CD14-positive monocyte (primary cell): Measurements from ENCODE around the gene CCR6. TPM values are rescaled to one million over a fixed set of nuclear protein-coding genes. Genes with fewer than 3 reads are reported as not detected.
A peak's percentile ranks its signal among the peaks of the same experiment; 100 is the strongest.

ENCODE experiments used
- DNase-seq, 3 donors: peaks; one replicate each; pipeline ENCODE4 v3.0.0-alpha.2; 2011 to 2022
- H2AFZ ChIP-seq: 2 replicates; pipeline ENCODE4 v1.6.0; 2012; ENCODE audit warnings: mild to moderate bottlenecking, low read depth, low read length, inconsistent platforms; ENCODE audit not compliant: insufficient read depth, poor library complexity, severe bottlenecking
- H3K27ac ChIP-seq, 2 donors: 1 replicate in 1 of 2; 2 replicates in 1 of 2; pipeline ENCODE4 v1.5.1; 2012 to 2013; ENCODE audit warnings: low read length in 2 of 2, control low read depth in 1 of 2, inconsistent platforms in 1 of 2, low read depth in 1 of 2, mild to moderate bottlenecking in 1 of 2
- H3K27me3 ChIP-seq, 2 donors: one replicate each; pipeline versions ENCODE4 v1.6.0 to v1.6.1; 2011 to 2013; ENCODE audit warnings: low read length in 2 of 2; ENCODE audit not compliant: control insufficient read depth in 2 of 2, insufficient read depth in 2 of 2
- H3K36me3 ChIP-seq, 2 donors: replicated peaks in 1 of 2; 1 replicate in 1 of 2; 2 replicates in 1 of 2; pipeline versions ENCODE4 v1.5.1 to v1.6.1; 2012 to 2013; ENCODE audit warnings: low read length in 2 of 2, control low read depth in 1 of 2, inconsistent platforms in 1 of 2, mild to moderate bottlenecking in 1 of 2; ENCODE audit not compliant: insufficient read depth in 2 of 2, control insufficient read depth in 1 of 2
- H3K4me1 ChIP-seq, 2 donors: 1 replicate in 1 of 2; 2 replicates in 1 of 2; pipeline versions ENCODE4 v1.5.1 to v1.6.1; 2012 to 2013; ENCODE audit warnings: low read length in 2 of 2, control low read depth in 1 of 2, inconsistent platforms in 1 of 2, mild to moderate bottlenecking in 1 of 2, moderate library complexity in 1 of 2; ENCODE audit not compliant: insufficient read depth in 2 of 2, control insufficient read depth in 1 of 2
- H3K4me2 ChIP-seq: replicated peaks from 2 replicates; pipeline ENCODE3; 2012; ENCODE audit warnings: low read length, moderate library complexity, mild to moderate bottlenecking; ENCODE audit not compliant: poor library complexity, severe bottlenecking; ENCODE audit errors: extremely low read depth
- H3K4me3 ChIP-seq, 3 experiments: fragments of 200-600 bp in 1 of 3; sonication (generic) in 1 of 3; replicated peaks in 1 of 3; 1 replicate in 2 of 3; 2 replicates in 1 of 3; pipeline ENCODE4 v1.5.1; 2011 to 2013; ENCODE audit warnings: low read length in 3 of 3, mild to moderate bottlenecking in 3 of 3, control low read depth in 2 of 3, low read depth in 2 of 3, inconsistent platforms in 1 of 3, moderate library complexity in 1 of 3
- H3K79me2 ChIP-seq: 2 replicates; pipeline ENCODE4 v1.6.0; 2012; ENCODE audit warnings: mild to moderate bottlenecking, control low read depth, inconsistent platforms, low read length, moderate library complexity; ENCODE audit not compliant: insufficient read depth
- H3K9ac ChIP-seq: 2 replicates; pipeline ENCODE4 v1.6.0; 2017; ENCODE audit warnings: low read length, mild to moderate bottlenecking; ENCODE audit not compliant: insufficient read depth, poor library complexity, severe bottlenecking
- H3K9me3 ChIP-seq, 2 donors: replicated peaks in 1 of 2; 1 replicate in 1 of 2; 2 replicates in 1 of 2; pipeline versions ENCODE4 v1.5.1 to v1.6.1; 2012 to 2013; ENCODE audit warnings: low read length in 2 of 2, control low read depth in 1 of 2; ENCODE audit not compliant: control insufficient read depth in 1 of 2, insufficient read depth in 1 of 2
- H4K20me1 ChIP-seq: 2 replicates; pipeline ENCODE4 v1.6.0; 2012; ENCODE audit warnings: mild to moderate bottlenecking, low read length, control low read depth, moderate library complexity; ENCODE audit not compliant: insufficient read depth
- H3K27ac Mint-ChIP-seq, 7 donors: one replicate each; pipeline ENCODE4 v1.8.0; 2020; ENCODE audit warnings: mild to moderate bottlenecking in 7 of 7, mixed read lengths in 7 of 7, moderate library complexity in 6 of 7, inconsistent platforms in 2 of 7
- H3K27me3 Mint-ChIP-seq, 3 donors: one replicate each; pipeline ENCODE4 v1.8.0; 2021 to 2022; ENCODE audit warnings: low read depth in 3 of 3, mild to moderate bottlenecking in 3 of 3, mixed read lengths in 3 of 3, moderate library complexity in 3 of 3, inconsistent platforms in 1 of 3
- H3K36me3 Mint-ChIP-seq, 2 donors: one replicate each; pipeline ENCODE4 v1.8.0; 2020; ENCODE audit warnings: mixed read lengths in 2 of 2, inconsistent platforms in 1 of 2, mild to moderate bottlenecking in 1 of 2
- H3K4me1 Mint-ChIP-seq: one replicate; pipeline ENCODE4 v1.8.0; 2020; ENCODE audit warnings: mild to moderate bottlenecking, mixed read lengths
- H3K4me3 Mint-ChIP-seq, 2 donors: one replicate each; pipeline ENCODE4 v1.8.0; 2020; ENCODE audit warnings: mild to moderate bottlenecking in 2 of 2, mixed read lengths in 2 of 2, moderate library complexity in 1 of 2
- H3K9me3 Mint-ChIP-seq, 7 donors: one replicate each; pipeline ENCODE4 v1.8.0; 2020 to 2022; ENCODE audit warnings: mixed read lengths in 7 of 7, mild to moderate bottlenecking in 6 of 7, moderate library complexity in 6 of 7, inconsistent platforms in 2 of 7
- WGBS: methylation state at CpG from one replicate; pipeline ENCODE4 v1.1.5; 2013; ENCODE audit warnings: missing lambda C conversion rate; ENCODE audit not compliant: insufficient coverage; 5-methylcytosine and 5-hydroxymethylcytosine counted together
- intact Hi-C, 2 donors: fragments of 100-400 bp; cut with micrococcal nuclease; formaldehyde crosslinking; loops; one replicate each; pipeline versions ENCODE4 v1.15.0 to v1.15.1; 2023
- polyA plus RNA-seq, 3 donors: library from polyadenylated mRNA; depleted of rRNA in 1 of 3; unstranded in 2 of 3; stranded (reverse) in 1 of 3; fragments of 300-500 nt in 2 of 3; fragments of >200 nt in 1 of 3; fragmentation: Illumina TruSeq in 2 of 3; gene quantifications; 1 replicate in 2 of 3; 2 replicates in 1 of 3; pipeline ENCODE4 v1.2.3, GENCODE V29; 2012 to 2021
- TF ChIP-seq, protein P1 (sequence below): fragments of 200-600 bp; IDR thresholded peaks from one replicate; pipeline ENCODE4 v1.8.0; 2022; ENCODE audit warnings: antibody characterized with exemption, mild to moderate bottlenecking

CCR6 gene
- polyA plus RNA-seq, 3 donors: 0.07 to 0.43 TPM; not detected in 1

DNA sequence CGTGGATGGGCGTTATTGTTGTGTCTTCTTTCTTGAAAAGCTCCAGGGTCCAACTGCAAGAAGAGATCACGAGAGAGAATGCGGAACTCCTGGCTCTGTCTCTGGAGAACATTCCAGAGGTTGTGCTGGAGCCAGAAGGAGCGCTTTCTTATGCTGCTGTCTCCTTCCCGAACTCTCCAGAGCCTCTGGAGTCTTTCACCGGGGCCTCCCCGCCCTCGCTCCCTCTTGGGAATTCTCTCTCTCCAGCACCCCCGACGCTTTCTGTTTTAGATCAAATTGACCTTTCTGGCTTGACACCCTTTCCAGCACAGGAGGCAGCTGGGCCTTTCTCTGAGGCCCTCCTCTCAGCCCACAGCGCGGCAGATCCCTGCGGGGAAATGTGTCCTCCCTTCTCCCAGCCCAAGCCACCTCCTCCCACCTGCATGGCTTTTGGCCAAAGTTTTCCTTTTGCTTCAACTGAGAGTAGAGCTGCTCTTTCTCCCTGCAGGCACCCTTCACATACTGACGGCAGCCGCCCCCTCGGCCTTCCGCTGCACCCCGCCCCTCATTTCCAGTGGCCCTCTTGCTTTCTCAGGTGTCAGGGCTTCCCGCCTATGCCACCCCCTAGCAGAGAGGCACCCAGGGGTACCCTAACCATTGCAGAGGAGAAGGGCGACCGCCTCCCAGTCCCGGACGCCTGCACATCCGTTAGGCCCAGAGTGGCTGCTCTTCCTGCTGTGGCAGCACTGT lies 6.6 kb upstream of the CCR6 start:
- Mint-ChIP-seq H3K4me3 (no peak overlapping the region), H3K36me3 (no peaks in the 10 kb centered on the region), H3K4me1 (peaks cover 7% of the 10 kb centered on the region), H3K9me3 (peaks cover 0 to 6% (median 0%) of the 10 kb centered on the region in 7 donors), H3K27me3 (peaks cover 0 to 2% (median 1%) of the 10 kb centered on the region in 3 donors), H3K27ac (peak overlapping the region in 1 of 7 donors; percentile 58)
- Histone ChIP-seq H3K4me3 (no peak overlapping the region), H3K4me2 (no peak overlapping the region), H3K27me3 (no peaks in the 10 kb centered on the region), H3K4me1 (peaks cover 8% of the 10 kb centered on the region in 2 donors), H4K20me1 (no peaks in the 10 kb centered on the region), H2AFZ (no peak overlapping the region), H3K9ac (no peak overlapping the region), H3K79me2 (no peaks in the 10 kb centered on the region), H3K36me3 (no peaks in the 10 kb centered on the region), H3K9me3 (no peaks in the 10 kb centered on the region), H3K27ac (no peak overlapping the region)
- 96% methylated on average over 21 of the region's 25 CpGs for WGBS
- TF ChIP-seq, protein P1, sequence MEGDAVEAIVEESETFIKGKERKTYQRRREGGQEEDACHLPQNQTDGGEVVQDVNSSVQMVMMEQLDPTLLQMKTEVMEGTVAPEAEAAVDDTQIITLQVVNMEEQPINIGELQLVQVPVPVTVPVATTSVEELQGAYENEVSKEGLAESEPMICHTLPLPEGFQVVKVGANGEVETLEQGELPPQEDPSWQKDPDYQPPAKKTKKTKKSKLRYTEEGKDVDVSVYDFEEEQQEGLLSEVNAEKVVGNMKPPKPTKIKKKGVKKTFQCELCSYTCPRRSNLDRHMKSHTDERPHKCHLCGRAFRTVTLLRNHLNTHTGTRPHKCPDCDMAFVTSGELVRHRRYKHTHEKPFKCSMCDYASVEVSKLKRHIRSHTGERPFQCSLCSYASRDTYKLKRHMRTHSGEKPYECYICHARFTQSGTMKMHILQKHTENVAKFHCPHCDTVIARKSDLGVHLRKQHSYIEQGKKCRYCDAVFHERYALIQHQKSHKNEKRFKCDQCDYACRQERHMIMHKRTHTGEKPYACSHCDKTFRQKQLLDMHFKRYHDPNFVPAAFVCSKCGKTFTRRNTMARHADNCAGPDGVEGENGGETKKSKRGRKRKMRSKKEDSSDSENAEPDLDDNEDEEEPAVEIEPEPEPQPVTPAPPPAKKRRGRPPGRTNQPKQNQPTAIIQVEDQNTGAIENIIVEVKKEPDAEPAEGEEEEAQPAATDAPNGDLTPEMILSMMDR: no peak
- DNase-seq: no peak
- intact Hi-C loops: no loop called here

DNA sequence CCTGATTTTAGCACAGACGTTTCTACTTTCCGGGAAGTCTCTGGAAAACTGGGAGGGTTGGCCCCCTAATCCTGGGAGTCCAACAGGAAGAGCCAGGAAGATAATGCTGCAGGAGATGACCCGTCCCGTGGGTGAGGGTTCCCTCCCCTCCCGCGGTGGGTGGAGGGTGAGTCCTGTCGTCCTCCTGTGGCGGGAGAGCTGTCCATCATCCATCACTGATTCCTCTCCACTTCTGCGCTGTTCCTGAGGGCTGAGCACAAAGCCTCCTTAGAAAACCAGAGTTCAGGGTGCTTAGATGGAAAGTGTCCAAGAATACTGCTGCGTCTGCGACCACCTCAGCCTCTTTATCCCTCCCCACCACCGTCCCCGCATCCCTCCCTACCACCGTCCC lies 6.1 kb upstream of the CCR6 start:
- H3K79me2 ChIP-seq: no peaks in the 10 kb centered on the region
- no peak overlapping the region for H3K27ac ChIP-seq
- H2AFZ ChIP-seq: no peak overlapping the region
- Mint-ChIP-seq H3K4me1 (peaks cover 8% of the 10 kb centered on the region), H3K9me3 (peaks cover 0 to 6% (median 0%) of the 10 kb centered on the region in 7 donors), H3K27me3 (peaks cover 0 to 2% (median 0%) of the 10 kb centered on the region in 3 donors), H3K36me3 (no peaks in the 10 kb centered on the region), H3K4me3 (no peak overlapping the region), H3K27ac (no peak overlapping the region)
- intact Hi-C loops: no loop called here
- H3K4me3 ChIP-seq: no peak overlapping the region
- no peak for DNase-seq
- TF ChIP-seq, protein P1: no peak
- H3K4me2 ChIP-seq: no peak overlapping the region
- H3K9ac ChIP-seq: no peak overlapping the region
- H3K36me3 ChIP-seq: no peaks in the 10 kb centered on the region
- H3K27me3 ChIP-seq: no peaks in the 10 kb centered on the region
- WGBS: 100% methylated on average over 3 of the region's 14 CpGs
- H3K4me1 ChIP-seq: peaks cover 8% of the 10 kb centered on the region in 2 donors
- H3K9me3 ChIP-seq: no peaks in the 10 kb centered on the region
- no peaks in the 10 kb centered on the region for H4K20me1 ChIP-seq
